Transverse colon (tissue), 4 donors: ENCODE results near the gene CCRL2. TPM values are rescaled to one million over a fixed set of nuclear protein-coding genes. Genes with fewer than 3 reads are reported as not detected.

ENCODE experiments used
- DNase-seq: peaks from one replicate; pipeline ENCODE4 v3.0.0-alpha.2; 2019
- H3K27ac ChIP-seq, 4 donors: fragments of 200-600 bp; sonication (generic); 2 replicates each; pipeline ENCODE4 v1.5.1; 2016 to 2018; ENCODE audit warnings: inconsistent platforms in 4 of 4
- H3K27me3 ChIP-seq: fragments of 200-600 bp; sonication (generic); 2 replicates; pipeline ENCODE4 v1.5.1; 2017; ENCODE audit warnings: inconsistent platforms
- H3K36me3 ChIP-seq, 4 donors: fragments of 200-600 bp; sonication (generic); 2 replicates each; pipeline ENCODE4 v1.5.1; 2017 to 2019; ENCODE audit warnings: inconsistent platforms in 4 of 4
- H3K4me1 ChIP-seq, 4 donors: fragments of 200-600 bp; sonication (generic); 2 replicates each; pipeline ENCODE4 v1.5.1; 2017 to 2020; ENCODE audit warnings: inconsistent platforms in 4 of 4
- H3K4me3 ChIP-seq, 4 donors: fragments of 200-600 bp; sonication (generic); 1 replicate in 1 of 4; 2 replicates in 3 of 4; pipeline versions ENCODE4 v1.5.1 to v1.6.1; 2017 to 2019; ENCODE audit warnings: inconsistent platforms in 4 of 4
- H3K9me3 ChIP-seq, 2 donors: fragments of 200-600 bp; sonication (generic); 2 replicates each; pipeline ENCODE4 v1.5.1; 2017 to 2019; ENCODE audit warnings: inconsistent platforms in 2 of 2
- EP300 ChIP-seq: sonication (generic); formaldehyde crosslinking; IDR thresholded peaks from one replicate; pipeline ENCODE4 v1.6.1; 2017; ENCODE audit warnings: antibody characterized with exemption, low read depth
- POLR2A ChIP-seq: fragments of 450-650 bp; IDR thresholded peaks from one replicate; pipeline ENCODE4 v1.6.1; 2016; ENCODE audit warnings: antibody characterized with exemption, mild to moderate bottlenecking, moderate library complexity
- POLR2AphosphoS5 ChIP-seq, 3 donors: sonication (generic); formaldehyde crosslinking; IDR thresholded peaks; one replicate each; pipeline ENCODE4 v1.6.1; 2016; ENCODE audit warnings: antibody characterized with exemption in 3 of 3
- WGBS, 2 donors: methylation state at CpG; one replicate each; pipeline ENCODE4 v1.1.5; 2018; ENCODE audit warnings: low coverage in 1 of 2; 5-methylcytosine and 5-hydroxymethylcytosine counted together
- in situ Hi-C, 4 donors: fragments of 200-750 bp; cut with MboI; loops; one replicate each; pipeline versions ENCODE4 v1.15.0 to v1.15.1; 2017; ENCODE audit warnings: low sequenced_read_pairs in 3 of 4, low pct_ligation_motif_present in 1 of 4, low pct_unique_long_range_greater_than_20kb in 1 of 4
- intact Hi-C: fragments of 100-400 bp; cut with DNase I; formaldehyde crosslinking; loops from one replicate; pipeline ENCODE4 v1.15.1; 2023; ENCODE audit warnings: low total_unique reads
- total RNA-seq, 4 donors: library from RNA; depleted of rRNA; stranded (reverse); fragments of >200 nt; gene quantifications; one replicate each; pipeline ENCODE4 v1.1.0, GENCODE V29; 2016
- TF ChIP-seq, protein P1 (sequence below), 5 experiments: fragments of 200-600 bp in 3 of 5; fragments of 450-650 bp in 2 of 5; sonication (generic) in 3 of 5; IDR thresholded peaks; 1 replicate in 2 of 5; 2 replicates in 3 of 5; pipeline ENCODE4 v1.5.1; 2016 to 2017; ENCODE audit warnings: antibody characterized with exemption in 5 of 5, inconsistent platforms in 3 of 5, mild to moderate bottlenecking in 2 of 5, moderate library complexity in 1 of 5

The CCRL2 gene
- total RNA-seq, 4 donors from 2014 or later = 2.6 to 13.9 (median 9.8) TPM

- WGBS, 2 donors = 83 to 86% methylated on average over 6 to 7 of the region's 7 CpGs
- Histone ChIP-seq H3K27me3 (no peaks in the 10 kb centered on the region), H3K36me3 (no peaks in the 10 kb centered on the region), H3K4me3 (no peak overlapping the region), H3K27ac (no peak overlapping the region), H3K9me3 (no peaks in the 10 kb centered on the region), H3K4me1 (peaks cover 0 to 13% (median 4%) of the 10 kb centered on the region in 4 donors)
- intact Hi-C loops = no loop called here
- no peak for DNase-seq
- in situ Hi-C loops = no loop called here
- TF ChIP-seq, protein P1, sequence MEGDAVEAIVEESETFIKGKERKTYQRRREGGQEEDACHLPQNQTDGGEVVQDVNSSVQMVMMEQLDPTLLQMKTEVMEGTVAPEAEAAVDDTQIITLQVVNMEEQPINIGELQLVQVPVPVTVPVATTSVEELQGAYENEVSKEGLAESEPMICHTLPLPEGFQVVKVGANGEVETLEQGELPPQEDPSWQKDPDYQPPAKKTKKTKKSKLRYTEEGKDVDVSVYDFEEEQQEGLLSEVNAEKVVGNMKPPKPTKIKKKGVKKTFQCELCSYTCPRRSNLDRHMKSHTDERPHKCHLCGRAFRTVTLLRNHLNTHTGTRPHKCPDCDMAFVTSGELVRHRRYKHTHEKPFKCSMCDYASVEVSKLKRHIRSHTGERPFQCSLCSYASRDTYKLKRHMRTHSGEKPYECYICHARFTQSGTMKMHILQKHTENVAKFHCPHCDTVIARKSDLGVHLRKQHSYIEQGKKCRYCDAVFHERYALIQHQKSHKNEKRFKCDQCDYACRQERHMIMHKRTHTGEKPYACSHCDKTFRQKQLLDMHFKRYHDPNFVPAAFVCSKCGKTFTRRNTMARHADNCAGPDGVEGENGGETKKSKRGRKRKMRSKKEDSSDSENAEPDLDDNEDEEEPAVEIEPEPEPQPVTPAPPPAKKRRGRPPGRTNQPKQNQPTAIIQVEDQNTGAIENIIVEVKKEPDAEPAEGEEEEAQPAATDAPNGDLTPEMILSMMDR (IDR thresholded peaks at IDR 0.05) = no peak
- TF ChIP-seq POLR2A (no peak), EP300 (no peak), POLR2AphosphoS5 (IDR thresholded peaks at IDR 0.05) (no peak)
Measured at GRCh38 chr3:46416811-46417510, 9.9 kb downstream of the CCRL2 start.

- intact Hi-C loops (no loop called here), in situ Hi-C loops (no loop called here)
- peaks cover 0 to 8% (median 4%) of the 10 kb centered on the region in 4 donors for H3K4me1 ChIP-seq
- H3K36me3 ChIP-seq = no peaks in the 10 kb centered on the region
- 86% methylated on average over 9 of the region's 9 CpGs; no CpG with 5 or more reads in 1 of the 2 donors for WGBS, 2 donors
- TF ChIP-seq EP300 (no peak), POLR2A (no peak), POLR2AphosphoS5 (IDR thresholded peaks at IDR 0.05) (no peak)
- TF ChIP-seq, protein P1 (IDR thresholded peaks at IDR 0.05) = no peak
- no peak overlapping the region for H3K4me3 ChIP-seq
- H3K27me3 ChIP-seq = no peaks in the 10 kb centered on the region
- H3K9me3 ChIP-seq = no peaks in the 10 kb centered on the region
- H3K27ac ChIP-seq = no peak overlapping the region
- no peak for DNase-seq
Measured at GRCh38 chr3:46417841-46418611, 11.0 kb downstream of the CCRL2 start.

GRCh38 chr3:46419816-46420215 is 12.8 kb downstream of the CCRL2 start:
- H3K27ac ChIP-seq = no peak overlapping the region
- intact Hi-C loops = no loop called here
- H3K4me3 ChIP-seq = no peak overlapping the region
- H3K27me3 ChIP-seq = no peaks in the 10 kb centered on the region
- H3K36me3 ChIP-seq = no peaks in the 10 kb centered on the region
- DNase-seq = no peak
- H3K9me3 ChIP-seq = no peaks in the 10 kb centered on the region
- in situ Hi-C loops = no loop called here
- WGBS, 2 donors = 90 to 100% methylated on average over 1 to 4 of the region's 4 CpGs
- TF ChIP-seq POLR2AphosphoS5 (IDR thresholded peaks at IDR 0.05) (no peak), EP300 (no peak), POLR2A (no peak)
- TF ChIP-seq, protein P1 (IDR thresholded peaks at IDR 0.05) = no peak
- peaks cover 0 to 8% (median 4%) of the 10 kb centered on the region in 4 donors for H3K4me1 ChIP-seq

GRCh38 chr3:46420931-46421330 is 13.9 kb downstream of the CCRL2 start:
- H3K27me3 ChIP-seq = no peaks in the 10 kb centered on the region
- H3K9me3 ChIP-seq = no peaks in the 10 kb centered on the region
- WGBS, 2 donors = 89% methylated on average over 2 of the region's 2 CpGs; no CpG with 5 or more reads in 1 of the 2 donors
- H3K4me1 ChIP-seq = peaks cover 0 to 7% (median 3%) of the 10 kb centered on the region in 4 donors
- in situ Hi-C loops = no loop called here
- intact Hi-C loops = no loop called here
- DNase-seq = no peak
- H3K27ac ChIP-seq = no peak overlapping the region
- TF ChIP-seq, protein P1 (IDR thresholded peaks at IDR 0.05) = no peak
- TF ChIP-seq POLR2A = no peak
- TF ChIP-seq EP300 = no peak
- no peak for TF ChIP-seq POLR2AphosphoS5 (IDR thresholded peaks at IDR 0.05)
- H3K36me3 ChIP-seq = no peaks in the 10 kb centered on the region
- no peak overlapping the region for H3K4me3 ChIP-seq
